Activated CD8-positive, alpha-beta T cell treated with anti-CD3 and anti-CD28 coated beads for 36 hours (primary cell): ENCODE results near the gene TMX1. TPM values are rescaled to one million over a fixed set of nuclear protein-coding genes. Genes with fewer than 3 reads are reported as not detected.

Experiments
- ATAC-seq: fragments of 200-7000 bp; cut with Tn5 transposase; one replicate; pipeline ENCODE4 v1.10.0; 2021; ENCODE audit warnings: mild to moderate bottlenecking, moderate library complexity
- CTCF ChIA-PET: fragments of 350-600 bp; sonication (Branson Sonifier 250); formaldehyde crosslinking; loops from one replicate; lab custom pipeline; 2021; ENCODE audit warnings: antibody characterized with exemption; lab: Charles Lee
- POLR2A ChIA-PET: fragments of 350-600 bp; sonication (Branson Sonifier 250); formaldehyde crosslinking; loops from one replicate; lab custom pipeline; 2021; ENCODE audit warnings: antibody characterized with exemption; lab: Charles Lee
- DNase-seq: peaks from one replicate; pipeline ENCODE4 v3.0.0-alpha.2; 2020
- H3K27ac Mint-ChIP-seq: one replicate; pipeline ENCODE4 v1.8.0; 2021; ENCODE audit warnings: mild to moderate bottlenecking, mixed read lengths
- H3K27me3 Mint-ChIP-seq: one replicate; pipeline ENCODE4 v1.8.0; 2021; ENCODE audit warnings: mixed read lengths
- H3K36me3 Mint-ChIP-seq: one replicate; pipeline ENCODE4 v1.8.0; 2021; ENCODE audit warnings: low read depth, mixed read lengths
- H3K4me1 Mint-ChIP-seq: one replicate; pipeline ENCODE4 v1.8.0; 2021; ENCODE audit warnings: low read depth, mixed read lengths
- H3K4me3 Mint-ChIP-seq: one replicate; pipeline ENCODE4 v1.8.0; 2021; ENCODE audit warnings: mild to moderate bottlenecking, moderate library complexity, mixed read lengths
- H3K9me3 Mint-ChIP-seq: one replicate; pipeline ENCODE4 v1.8.0; 2021; ENCODE audit warnings: mixed read lengths
- intact Hi-C: fragments of 100-400 bp; cut with micrococcal nuclease; formaldehyde crosslinking; loops from one replicate; pipeline ENCODE4 v1.10.0; 2022
- total RNA-seq, 2 experiments: library from RNA; stranded (reverse); gene quantifications; one replicate each; pipeline ENCODE4 v1.2.3, GENCODE V29; 2021
- TF ChIP-seq, protein P1 (sequence below): fragments of 200-600 bp; IDR thresholded peaks from one replicate; pipeline ENCODE4 v1.8.0; 2022; ENCODE audit warnings: antibody characterized with exemption, mild to moderate bottlenecking

TMX1 gene
- total RNA-seq, 2 experiments from 2014 or later, result 53.6 to 61.1 TPM

DNA sequence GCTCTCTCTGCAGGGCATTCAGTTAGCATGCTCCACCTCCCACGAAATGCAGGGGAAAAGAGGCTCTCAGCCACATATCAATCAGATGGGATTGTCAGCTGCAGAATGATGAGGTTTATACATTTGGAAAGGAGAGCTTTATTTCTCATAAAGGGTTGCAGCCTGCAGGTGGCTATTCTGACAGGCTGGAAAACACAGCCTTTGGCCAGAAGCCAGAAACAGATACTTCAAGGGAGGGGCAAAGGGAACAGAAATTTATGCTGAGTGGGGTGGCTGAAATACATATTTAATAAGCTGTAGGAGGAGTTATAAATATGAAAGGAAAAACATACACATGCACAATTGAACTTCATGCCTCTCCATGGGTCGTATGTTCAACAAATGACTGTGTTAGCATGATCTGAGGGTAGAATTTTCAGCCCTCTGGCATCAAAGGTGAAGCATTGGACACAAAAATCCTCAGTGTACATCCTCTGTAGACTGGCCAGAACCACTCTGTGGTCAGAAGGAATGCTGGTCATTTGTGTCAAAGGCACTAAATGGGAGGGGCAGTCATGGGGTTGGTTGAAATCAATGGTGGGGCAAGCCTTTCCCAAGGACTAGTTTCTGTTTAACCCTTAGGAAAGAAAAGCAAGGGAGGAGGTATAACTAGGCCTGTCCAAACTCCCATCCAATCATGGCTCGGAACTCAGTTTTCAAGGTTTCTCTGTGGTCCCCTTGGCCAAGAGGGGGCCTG is 62.4 kb downstream of the TMX1 start:
- POLR2A ChIA-PET, result no interaction called here
- no peaks in the 10 kb centered on the region for H3K36me3 Mint-ChIP-seq
- DNase-seq (no peak), ATAC-seq (no peak)
- no peaks in the 10 kb centered on the region for H3K27me3 Mint-ChIP-seq
- TF ChIP-seq, protein P1, sequence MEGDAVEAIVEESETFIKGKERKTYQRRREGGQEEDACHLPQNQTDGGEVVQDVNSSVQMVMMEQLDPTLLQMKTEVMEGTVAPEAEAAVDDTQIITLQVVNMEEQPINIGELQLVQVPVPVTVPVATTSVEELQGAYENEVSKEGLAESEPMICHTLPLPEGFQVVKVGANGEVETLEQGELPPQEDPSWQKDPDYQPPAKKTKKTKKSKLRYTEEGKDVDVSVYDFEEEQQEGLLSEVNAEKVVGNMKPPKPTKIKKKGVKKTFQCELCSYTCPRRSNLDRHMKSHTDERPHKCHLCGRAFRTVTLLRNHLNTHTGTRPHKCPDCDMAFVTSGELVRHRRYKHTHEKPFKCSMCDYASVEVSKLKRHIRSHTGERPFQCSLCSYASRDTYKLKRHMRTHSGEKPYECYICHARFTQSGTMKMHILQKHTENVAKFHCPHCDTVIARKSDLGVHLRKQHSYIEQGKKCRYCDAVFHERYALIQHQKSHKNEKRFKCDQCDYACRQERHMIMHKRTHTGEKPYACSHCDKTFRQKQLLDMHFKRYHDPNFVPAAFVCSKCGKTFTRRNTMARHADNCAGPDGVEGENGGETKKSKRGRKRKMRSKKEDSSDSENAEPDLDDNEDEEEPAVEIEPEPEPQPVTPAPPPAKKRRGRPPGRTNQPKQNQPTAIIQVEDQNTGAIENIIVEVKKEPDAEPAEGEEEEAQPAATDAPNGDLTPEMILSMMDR, result no peak
- no peak overlapping the region for H3K4me3 Mint-ChIP-seq
- CTCF ChIA-PET, result interaction anchor here (1.0 to 5.8 kb wide), 3 partner anchors 13 to 350 kb away, joined by 3 to 35 read pairs (median 3); no protein-coding TSS in a partner anchor
- intact Hi-C loops, result no loop called here
- no peaks in the 10 kb centered on the region for H3K9me3 Mint-ChIP-seq
- no peak overlapping the region for H3K27ac Mint-ChIP-seq
- peaks cover 18% of the 10 kb centered on the region for H3K4me1 Mint-ChIP-seq

DNA sequence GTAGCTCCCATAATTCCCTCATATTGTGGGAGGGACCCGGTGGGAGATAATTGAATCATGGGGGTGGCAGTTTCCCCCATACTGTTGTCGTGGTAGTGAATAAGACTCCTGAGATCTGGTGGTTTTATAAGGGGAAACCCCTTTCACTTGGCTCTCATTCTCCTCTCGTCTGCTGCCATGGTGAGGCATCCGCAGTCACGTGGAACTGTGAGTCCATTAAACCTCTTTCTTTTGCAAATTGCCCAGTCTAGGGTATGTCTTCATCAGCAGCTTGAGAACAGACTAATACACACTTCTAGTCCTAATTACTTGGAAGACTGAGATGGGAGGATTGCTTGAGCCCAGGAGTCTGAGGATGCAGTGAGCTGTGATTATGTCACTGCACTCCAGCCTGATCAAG is 64.4 kb downstream of the TMX1 start:
- POLR2A ChIA-PET, result no interaction called here
- Mint-ChIP-seq H3K4me3 (no peak overlapping the region), H3K27ac (no peak overlapping the region), H3K36me3 (no peaks in the 10 kb centered on the region), H3K9me3 (no peaks in the 10 kb centered on the region), H3K4me1 (peaks cover 11% of the 10 kb centered on the region), H3K27me3 (peaks cover 2% of the 10 kb centered on the region)
- TF ChIP-seq, protein P1, result no peak
- peak; percentile 77 for ATAC-seq
- intact Hi-C loops, result loop anchor here (2.0 kb wide), 1 partner anchor 14 kb away; no protein-coding TSS in a partner anchor
- DNase-seq, result peak; percentile 60
- CTCF ChIA-PET, result no interaction called here

DNA sequence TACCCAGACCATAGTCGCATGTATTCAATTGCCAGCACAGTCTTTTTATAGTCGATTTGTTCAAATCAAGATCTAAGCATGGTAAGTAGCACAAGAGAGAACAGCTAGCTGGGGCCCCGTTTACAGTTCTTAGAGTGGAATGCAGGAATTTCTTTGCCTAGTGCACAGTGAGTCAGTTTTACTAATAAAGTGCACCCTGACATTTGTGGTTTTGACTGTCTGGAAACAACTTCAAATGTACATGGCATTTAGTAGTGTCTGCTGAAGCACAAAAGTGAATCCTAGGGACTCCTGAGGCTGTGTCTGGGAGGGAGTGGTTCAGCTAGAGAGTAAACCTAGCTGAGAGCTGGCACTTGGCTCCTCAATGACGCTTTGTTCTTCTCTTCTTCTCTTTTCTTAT is 64.9 kb downstream of the TMX1 start:
- ATAC-seq (peak; percentile 76), DNase-seq (peak; percentile 16)
- CTCF ChIA-PET, result interaction anchor here (0.9 kb wide), 1 partner anchor 10 kb away, joined by 3 read pairs; no protein-coding TSS in a partner anchor
- TF ChIP-seq, protein P1, result no peak
- no peaks in the 10 kb centered on the region for H3K36me3 Mint-ChIP-seq
- no peaks in the 10 kb centered on the region for H3K9me3 Mint-ChIP-seq
- H3K4me3 Mint-ChIP-seq, result no peak overlapping the region
- POLR2A ChIA-PET, result interaction anchor here (0.7 kb wide), 1 partner anchor 27 kb away, joined by 3 read pairs; no protein-coding TSS in a partner anchor
- intact Hi-C loops, result loop anchor here (2.0 kb wide), 1 partner anchor 14 kb away; no protein-coding TSS in a partner anchor
- no peak overlapping the region for H3K27ac Mint-ChIP-seq
- peaks cover 2% of the 10 kb centered on the region for H3K27me3 Mint-ChIP-seq
- peaks cover 11% of the 10 kb centered on the region for H3K4me1 Mint-ChIP-seq

DNA sequence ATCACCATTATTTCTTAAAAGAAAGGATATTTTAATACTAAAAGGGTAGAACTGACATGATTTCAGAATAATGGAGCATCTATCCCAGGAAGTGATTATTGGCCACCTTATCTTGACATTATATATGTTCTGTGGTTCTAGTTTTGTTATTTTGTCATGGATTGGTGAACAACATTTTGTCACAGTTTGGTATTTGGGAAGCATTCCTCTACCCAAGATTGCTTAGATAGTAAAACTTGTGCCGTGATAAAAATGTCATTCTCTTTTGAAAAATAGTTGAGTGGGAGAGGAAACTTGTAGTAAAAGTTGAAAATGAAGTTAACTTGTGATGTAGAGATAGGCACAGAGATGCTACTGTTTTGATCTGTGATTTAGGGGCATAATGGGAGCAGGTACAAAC is 65.7 kb downstream of the TMX1 start:
- no peak for DNase-seq
- no peaks in the 10 kb centered on the region for H3K36me3 Mint-ChIP-seq
- TF ChIP-seq, protein P1, result no peak
- peaks cover 4% of the 10 kb centered on the region for H3K27me3 Mint-ChIP-seq
- no peak overlapping the region for H3K27ac Mint-ChIP-seq
- H3K4me1 Mint-ChIP-seq, result peaks cover 11% of the 10 kb centered on the region
- ChIA-PET POLR2A (no interaction called here), CTCF (interaction anchor here (0.9 kb wide), 1 partner anchor 9 kb away, joined by 3 read pairs; no protein-coding TSS in a partner anchor)
- no peak overlapping the region for H3K4me3 Mint-ChIP-seq
- no peak for ATAC-seq
- H3K9me3 Mint-ChIP-seq, result no peaks in the 10 kb centered on the region
- intact Hi-C loops, result loop anchor here (2.0 kb wide), 1 partner anchor 13 kb away; no protein-coding TSS in a partner anchor

Other genes with a start within 250 kb of the TMX1 start
- 1 to 10 TPM; 6.5 to 7.2 TPM for gene TRIM9, start 145.1 kb upstream of the TMX1 start, total RNA-seq